Right cardiac atrium (tissue), 5 donors: ENCODE data around the gene FPR3. TPM values are rescaled to one million over a fixed set of nuclear protein-coding genes. Genes with fewer than 3 reads are reported as not detected.
"Not testable (repeated sequence)": the region's sequence is repeated elsewhere in the genome, so short reads cannot be mapped to it uniquely, and the experiment has no call there.

Experiments
- ATAC-seq, 2 donors: fragments of 200-7000 bp; cut with Tn5 transposase; one replicate each; pipeline versions ENCODE4 v1.8.0 to v1.9.1; 2020; ENCODE audit warnings: moderate library complexity in 2 of 2, mild to moderate bottlenecking in 1 of 2
- DNase-seq, 3 donors: peaks; one replicate each; pipeline ENCODE4 v3.0.0-alpha.2; 2020
- H3K27ac ChIP-seq: one replicate; pipeline ENCODE4 v1.5.1; 2013; ENCODE audit warnings: mild to moderate bottlenecking, low read length, control low read depth, moderate library complexity
- H3K27me3 ChIP-seq: one replicate; pipeline ENCODE4 v1.6.1; 2013; ENCODE audit not compliant: control insufficient read depth, insufficient read depth
- H3K4me1 ChIP-seq: one replicate; pipeline ENCODE4 v1.6.1; 2013; ENCODE audit warnings: low read length; ENCODE audit not compliant: control insufficient read depth, insufficient read depth
- H3K4me3 ChIP-seq: one replicate; pipeline ENCODE4 v1.5.1; 2013; ENCODE audit warnings: low read length, control low read depth
- H3K9me3 ChIP-seq: one replicate; pipeline ENCODE4 v1.6.1; 2013; ENCODE audit warnings: low read length; ENCODE audit not compliant: control insufficient read depth
- WGBS: extraction: QIAGEN DNeasy Blood & Tissue Kit; methylation state at CpG from one replicate; pipeline ENCODE4 v1.1.7; 2013; 5-methylcytosine and 5-hydroxymethylcytosine counted together
- intact Hi-C, 4 donors: fragments of 100-400 bp; cut with DNase I; formaldehyde crosslinking; loops; one replicate each; pipeline versions ENCODE4 v1.11.0 to v1.14.0; 2022 to 2023
- polyA plus RNA-seq: library from polyadenylated mRNA; stranded (reverse); fragments of 200-250 nt; gene quantifications from one replicate; pipeline ENCODE4 v1.2.3, GENCODE V29; 2013
- total RNA-seq, 4 donors: library from RNA; stranded (reverse); fragmentation: NEBNext Ultra II Directional; extraction: Animal tissue kit (Norgen Biotek cat#: 25700); gene quantifications; one replicate each; pipeline ENCODE4 v1.2.1, GENCODE V29; 2021
- donor health status: healthy with polysubstance abuse.
- donor health status: DM: no; HTN: yes; CAD: no.
- donor health status: DM: no; HTN: no; CAD: no.
- donor health status: DM: no; HTN: yes; CAD: no; lungs with severe emphysema.
- donor health status: DM: yes; HTN: yes; CAD: no.

Gene FPR3
- total and polyA plus RNA-seq, 5 donors: 1.6 to 11.8 (median 7.7) TPM

DNA sequence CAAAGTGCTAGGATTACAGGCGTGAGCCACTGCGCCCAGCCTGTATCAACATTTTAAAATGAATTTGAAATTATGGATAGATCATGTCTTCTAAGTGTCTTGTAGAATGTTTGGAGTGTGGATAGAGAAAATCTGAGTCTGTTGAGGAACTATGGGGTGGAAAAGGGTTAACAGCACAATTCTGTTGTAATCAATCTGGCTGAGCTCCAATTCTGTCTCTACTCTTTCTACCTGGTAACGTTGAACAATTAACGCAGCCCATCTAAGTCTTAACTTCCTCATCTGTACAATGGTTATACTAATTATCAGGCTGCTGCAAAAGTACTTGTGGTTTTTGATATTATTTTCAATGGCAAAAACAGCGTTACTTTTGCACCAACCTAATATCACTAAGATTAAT is 29.9 kb upstream of the FPR3 start:
- H3K27ac ChIP-seq: no peak overlapping the region
- intact Hi-C loops: no loop called here
- 49% methylated on average over 5 of the region's 5 CpGs for WGBS
- H3K4me3 ChIP-seq: no peak overlapping the region
- no peaks in the 10 kb centered on the region for H3K27me3 ChIP-seq
- no peaks in the 10 kb centered on the region for H3K4me1 ChIP-seq
- ATAC-seq (no peak), DNase-seq (no peak)
- H3K9me3 ChIP-seq: no peaks in the 10 kb centered on the region

DNA sequence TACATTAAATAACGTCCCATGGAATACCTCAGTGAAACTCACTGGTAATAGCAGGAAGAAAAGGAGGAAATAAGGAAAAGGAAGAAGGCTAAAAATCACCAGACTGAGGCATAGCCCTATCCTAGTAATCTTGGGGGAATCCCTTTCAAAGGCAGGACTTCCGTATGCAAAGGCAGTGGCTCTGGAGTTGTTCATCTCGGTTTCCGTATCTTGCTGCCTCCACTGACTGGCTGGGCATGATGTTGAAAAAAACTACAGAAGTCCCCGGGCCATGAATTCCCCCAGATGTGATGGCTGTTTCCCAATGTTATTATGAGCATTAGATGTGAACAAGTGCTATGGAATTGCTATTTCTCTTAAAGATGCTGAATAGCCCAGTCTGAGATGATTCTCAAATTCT is 28.5 kb upstream of the FPR3 start:
- Histone ChIP-seq H3K9me3 (no peaks in the 10 kb centered on the region), H3K4me3 (no peak overlapping the region), H3K27ac (no peak overlapping the region), H3K4me1 (no peaks in the 10 kb centered on the region), H3K27me3 (no peaks in the 10 kb centered on the region)
- ATAC-seq (no peak), DNase-seq (no peak)
- 59% methylated on average over 5 of the region's 5 CpGs for WGBS
- intact Hi-C loops: no loop called here

DNA sequence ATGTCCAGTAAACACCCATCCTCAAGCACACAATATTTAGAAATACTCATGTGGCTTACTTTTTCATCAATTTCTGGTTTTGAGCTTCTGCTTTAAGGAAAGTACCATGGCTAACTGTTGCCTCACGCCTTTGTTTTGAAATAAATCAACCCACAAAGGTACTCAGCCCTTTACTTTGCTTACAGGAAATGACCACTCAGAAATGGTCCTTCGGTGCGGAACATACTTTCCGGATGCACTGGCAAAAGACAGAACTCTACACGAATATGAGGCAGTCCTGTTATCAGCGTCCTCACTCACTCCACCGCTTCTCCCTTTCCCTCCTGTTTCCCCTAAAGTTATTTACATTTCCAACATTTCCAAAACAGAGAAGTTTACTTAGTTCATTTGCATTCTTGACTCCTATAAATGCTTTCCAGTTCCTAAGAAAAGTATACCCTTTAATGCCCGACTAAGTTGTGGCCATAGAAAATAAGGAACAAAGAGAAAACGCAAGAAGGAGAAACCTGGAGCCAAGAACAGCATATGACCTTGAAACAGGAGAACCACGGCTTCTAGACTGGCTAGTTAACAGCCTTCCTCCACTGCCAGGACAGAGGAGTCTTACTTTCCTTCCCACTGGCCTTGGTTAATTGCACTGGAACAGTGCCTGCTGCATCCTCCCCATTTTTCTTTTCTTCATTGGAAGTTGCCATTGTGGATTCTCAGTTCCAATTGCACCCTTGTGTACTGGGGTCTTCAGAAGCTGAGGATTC is 23.4 kb upstream of the FPR3 start:
- Histone ChIP-seq H3K27me3 (no peaks in the 10 kb centered on the region), H3K9me3 (no peaks in the 10 kb centered on the region), H3K4me1 (no peaks in the 10 kb centered on the region), H3K27ac (no peak overlapping the region), H3K4me3 (no peak overlapping the region)
- ATAC-seq (peak in 1 of 2 donors; percentile 71), DNase-seq (no peak)
- 45% methylated on average over 10 of the region's 10 CpGs for WGBS
- intact Hi-C loops: loop anchor here in 1 of 4 donors (10.0 kb wide), 1 partner anchor 47 kb away; the partner anchor contains the start of gene HAS1

DNA sequence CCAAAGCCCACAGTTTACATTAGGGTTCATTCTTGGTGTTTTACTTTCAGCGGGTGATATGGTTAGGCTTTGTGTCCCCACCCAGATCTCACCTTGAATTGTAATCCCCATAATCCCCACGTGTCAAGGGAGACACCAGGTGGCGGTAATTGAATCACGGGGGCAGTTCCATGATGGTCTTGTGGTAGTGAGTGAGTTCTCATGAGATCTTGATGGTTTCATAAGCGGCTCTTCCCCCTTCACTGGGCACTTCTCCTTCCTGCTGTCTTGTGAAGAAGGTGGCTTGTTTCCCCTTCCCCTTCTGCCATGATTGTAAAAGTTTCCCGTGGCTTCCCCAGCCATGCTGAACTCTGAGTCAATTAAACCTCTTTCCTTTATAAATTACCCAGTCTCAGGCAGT is 22.0 kb upstream of the FPR3 start:
- ATAC-seq: no peak
- Histone ChIP-seq H3K9me3 (no peaks in the 10 kb centered on the region), H3K4me3 (no peak overlapping the region), H3K4me1 (no peaks in the 10 kb centered on the region), H3K27ac (no peak overlapping the region), H3K27me3 (no peaks in the 10 kb centered on the region)
- no peak for DNase-seq
- 60% methylated on average over 6 of the region's 6 CpGs for WGBS
- intact Hi-C loops: loop anchor here in 1 of 4 donors (10.0 kb wide), 1 partner anchor 48 kb away; the partner anchor contains the start of gene HAS1

DNA sequence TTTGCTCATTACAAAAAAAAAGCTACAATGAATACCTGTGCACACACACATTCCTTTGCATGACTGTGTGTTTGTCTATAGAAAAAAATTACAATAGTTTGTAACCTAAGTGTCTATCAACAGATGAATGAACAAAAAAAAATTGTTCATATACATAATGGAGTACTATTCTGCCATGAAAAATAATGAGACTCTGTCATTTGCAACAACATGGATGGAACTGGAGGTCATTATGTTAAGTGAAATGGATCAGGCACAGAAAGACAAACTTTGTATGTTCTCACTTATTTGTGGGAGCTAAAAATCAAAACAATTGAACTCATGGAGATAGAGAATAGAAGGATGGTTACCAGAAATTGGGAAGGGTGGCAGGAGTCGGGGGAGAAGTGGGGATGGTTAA is 18.4 kb upstream of the FPR3 start:
- WGBS: 92% methylated on average over 1 of the region's 1 CpG
- not testable (repeated sequence) for H3K27me3 ChIP-seq, H3K9me3 ChIP-seq, ATAC-seq, DNase-seq, H3K4me1 ChIP-seq, H3K27ac ChIP-seq, H3K4me3 ChIP-seq
- intact Hi-C loops: loop anchor here in 1 of 4 donors (10.0 kb wide), 1 partner anchor 52 kb away; the partner anchor contains the start of gene HAS1

DNA sequence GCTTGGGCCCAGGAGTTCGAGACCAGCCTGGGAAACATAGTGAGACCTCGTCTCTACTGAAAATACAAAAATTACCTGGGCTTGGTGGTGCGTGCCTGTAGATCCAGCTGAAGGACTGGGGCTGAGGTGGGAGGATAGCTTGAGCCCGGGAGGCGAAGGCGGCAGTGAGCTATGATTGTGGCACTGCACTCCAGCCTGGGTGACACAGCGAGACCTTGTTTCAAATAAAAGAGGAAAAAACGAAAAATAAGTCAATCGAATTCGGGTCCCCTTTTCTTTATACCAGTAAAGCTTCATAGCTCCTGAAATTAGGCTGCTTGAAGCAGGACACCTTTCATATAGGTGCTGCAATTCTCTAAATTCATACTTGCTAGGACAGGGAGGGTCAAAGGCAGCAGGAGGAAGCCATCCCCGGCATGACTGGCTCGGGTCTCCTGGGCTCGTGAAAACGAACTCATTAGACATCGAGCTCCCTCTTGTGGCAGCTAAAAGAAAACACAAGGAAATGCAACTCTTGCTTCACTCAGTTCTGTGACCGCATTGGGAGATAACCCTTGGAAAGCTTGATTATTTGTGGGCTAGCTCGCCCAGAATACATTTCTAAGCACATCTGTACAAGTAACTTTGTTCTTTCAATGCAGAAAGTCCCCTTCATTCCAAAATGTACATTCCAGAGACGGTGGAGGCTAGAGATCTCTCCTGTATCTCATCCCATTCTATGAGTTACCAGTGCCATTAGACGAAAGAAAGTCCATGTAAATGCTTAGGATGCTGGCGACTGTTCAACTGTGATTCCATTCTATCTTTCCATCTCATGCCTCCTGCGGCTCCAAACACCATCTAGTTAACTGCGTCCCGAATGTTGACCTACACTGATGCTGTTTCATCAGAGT is 17.1 kb upstream of the FPR3 start:
- peaks cover 3% of the 10 kb centered on the region for H3K4me1 ChIP-seq
- peak; percentile 71 to 89 (median 85) for DNase-seq
- H3K27ac ChIP-seq: no peak overlapping the region
- 29% methylated on average over 23 of the region's 23 CpGs for WGBS
- no peaks in the 10 kb centered on the region for H3K27me3 ChIP-seq
- peak; percentile 94 to 96 for ATAC-seq
- H3K4me3 ChIP-seq: no peak overlapping the region
- no peaks in the 10 kb centered on the region for H3K9me3 ChIP-seq
- intact Hi-C loops: loop anchor here in 1 of 4 donors (10.0 kb wide), 1 partner anchor 53 kb away; the partner anchor contains the start of gene HAS1

DNA sequence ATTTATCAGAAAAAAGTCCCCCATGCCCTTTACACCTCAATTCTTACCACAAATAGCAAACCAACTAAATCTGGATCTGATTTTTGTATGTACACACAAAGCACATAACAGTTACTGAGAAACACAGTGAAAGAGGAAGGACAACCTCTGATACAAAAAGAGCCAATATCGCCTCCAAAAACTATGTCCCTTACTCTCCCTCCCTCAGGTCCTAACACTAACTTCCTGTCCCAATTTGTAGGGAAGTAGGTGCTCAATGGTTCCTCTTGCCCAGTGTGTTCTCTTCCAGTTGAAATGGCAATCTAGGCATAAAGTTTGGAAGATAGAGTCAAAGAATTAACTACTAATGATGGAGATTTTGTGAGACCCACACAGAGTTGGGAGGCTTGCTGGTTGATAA is 15.8 kb upstream of the FPR3 start:
- DNase-seq: no peak
- Histone ChIP-seq H3K27ac (no peak overlapping the region), H3K9me3 (no peaks in the 10 kb centered on the region), H3K27me3 (no peaks in the 10 kb centered on the region), H3K4me1 (peaks cover 3% of the 10 kb centered on the region), H3K4me3 (no peak overlapping the region)
- intact Hi-C loops: loop anchor here in 1 of 4 donors (10.0 kb wide), 1 partner anchor 54 kb away; the partner anchor contains the start of gene HAS1
- WGBS: 80% methylated on average over 1 of the region's 1 CpG
- ATAC-seq: no peak

DNA sequence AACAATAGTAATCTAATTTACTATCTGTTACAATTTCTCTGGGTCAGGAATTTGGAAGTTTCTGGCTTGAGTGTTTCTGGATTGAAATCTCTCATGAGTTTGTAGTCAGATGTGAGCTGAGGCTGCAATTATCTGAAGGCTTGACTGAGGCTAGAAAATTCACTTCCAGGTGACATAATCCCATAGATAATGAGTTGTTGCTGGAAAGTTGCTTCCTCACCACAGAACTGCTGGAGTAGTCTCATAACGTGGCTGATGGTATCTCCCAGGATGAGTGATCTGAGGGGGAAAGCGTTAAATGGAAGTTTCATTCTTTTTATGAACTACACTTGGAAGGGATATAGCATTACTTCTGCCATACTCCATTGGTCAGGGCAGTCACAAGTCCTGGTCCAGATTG is 15.3 kb upstream of the FPR3 start:
- ATAC-seq (no peak), DNase-seq (no peak)
- Histone ChIP-seq H3K9me3 (no peaks in the 10 kb centered on the region), H3K27ac (no peak overlapping the region), H3K4me3 (no peak overlapping the region), H3K27me3 (no peaks in the 10 kb centered on the region), H3K4me1 (peaks cover 3% of the 10 kb centered on the region)
- intact Hi-C loops: loop anchor here in 2 of 4 donors (10.0 kb wide), 2 partner anchors 55 to 95 kb away; partner anchors contain the start of gene HAS1 (in 1 of the 2)
- WGBS: 53% methylated on average over 2 of the region's 2 CpGs

DNA sequence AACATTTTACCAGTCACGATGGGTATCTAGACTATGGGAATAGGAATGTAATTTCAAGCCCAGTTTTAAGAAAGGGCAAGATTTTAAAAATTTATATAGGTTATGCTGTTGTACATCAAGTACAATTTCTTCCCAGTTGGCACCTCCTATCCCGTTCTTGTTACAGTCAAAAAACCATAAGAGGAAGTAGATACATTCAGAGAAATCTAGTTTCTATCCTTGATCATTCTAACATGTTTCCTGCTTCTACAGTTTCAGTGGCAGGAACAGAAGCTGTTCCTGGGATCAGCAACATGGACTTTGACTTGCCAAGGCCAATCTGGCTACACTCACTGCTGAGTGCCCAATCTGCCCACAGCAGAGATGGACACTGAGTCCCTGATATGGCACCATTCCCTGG is 14.7 kb upstream of the FPR3 start:
- ATAC-seq: no peak
- intact Hi-C loops: loop anchor here in 1 of 4 donors (10.0 kb wide), 1 partner anchor 95 kb away; no protein-coding TSS in a partner anchor
- no peaks in the 10 kb centered on the region for H3K9me3 ChIP-seq
- no peaks in the 10 kb centered on the region for H3K27me3 ChIP-seq
- H3K4me3 ChIP-seq: no peak overlapping the region
- 57% methylated on average over 2 of the region's 2 CpGs for WGBS
- H3K4me1 ChIP-seq: peaks cover 5% of the 10 kb centered on the region
- DNase-seq: no peak
- H3K27ac ChIP-seq: no peak overlapping the region

DNA sequence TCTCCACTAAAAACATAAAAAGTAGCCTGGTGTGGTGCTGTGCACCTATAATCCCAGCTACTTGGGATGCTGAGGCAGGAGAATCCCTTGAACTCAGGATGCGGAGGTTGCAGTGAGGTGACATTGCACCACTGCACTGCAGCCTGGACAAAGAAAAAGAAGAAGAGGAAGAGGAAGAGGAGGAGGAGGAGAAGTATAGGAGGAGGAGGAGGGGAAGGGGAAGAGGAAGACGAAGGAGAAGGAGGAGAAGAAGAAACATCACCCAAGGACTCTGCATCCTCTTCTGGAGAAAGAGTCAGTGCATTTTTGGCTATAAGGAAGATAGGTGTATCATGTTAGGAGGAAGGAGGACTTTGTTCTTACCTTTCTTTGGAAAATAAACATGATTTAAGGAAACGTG is 13.0 kb upstream of the FPR3 start:
- Histone ChIP-seq H3K27ac (no peak overlapping the region), H3K27me3 (no peaks in the 10 kb centered on the region), H3K9me3 (no peaks in the 10 kb centered on the region), H3K4me3 (no peak overlapping the region), H3K4me1 (peaks cover 5% of the 10 kb centered on the region)
- 65% methylated on average over 3 of the region's 3 CpGs for WGBS
- intact Hi-C loops: loop anchor here in 1 of 4 donors (10.0 kb wide), 1 partner anchor 97 kb away; no protein-coding TSS in a partner anchor
- ATAC-seq: no peak
- DNase-seq: no peak

DNA sequence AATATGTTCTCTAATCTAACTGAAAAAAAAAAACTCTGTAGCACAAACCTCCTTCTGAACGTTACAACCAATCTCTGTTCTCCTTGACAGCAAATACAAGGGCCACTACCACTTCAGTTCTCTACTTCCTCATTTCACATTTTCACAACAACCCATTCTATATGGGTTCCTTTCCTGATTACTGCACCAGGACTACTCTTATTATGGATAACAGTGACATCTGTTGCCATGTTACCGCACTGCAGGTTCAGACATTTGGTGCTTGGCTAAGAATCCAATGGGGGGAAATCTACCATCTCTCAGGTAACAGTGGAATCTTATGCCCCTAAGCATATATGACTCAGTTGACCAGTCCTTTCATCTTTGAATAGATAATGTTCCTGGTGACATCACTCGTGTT is 11.6 kb upstream of the FPR3 start:
- Histone ChIP-seq H3K27me3 (no peaks in the 10 kb centered on the region), H3K27ac (no peak overlapping the region), H3K9me3 (no peaks in the 10 kb centered on the region), H3K4me1 (peaks cover 3% of the 10 kb centered on the region), H3K4me3 (no peak overlapping the region)
- ATAC-seq (no peak), DNase-seq (no peak)
- intact Hi-C loops: loop anchor here in 1 of 4 donors (10.0 kb wide), 1 partner anchor 99 kb away; no protein-coding TSS in a partner anchor
- WGBS: 34% methylated on average over 3 of the region's 3 CpGs
